HEK293 (cell line): ENCODE results near the gene BAHD1.

Experiments used
- GLIS1 ChIP-seq: fragments of 450-650 bp; formaldehyde crosslinking; IDR thresholded peaks from 2 replicates; pipeline ENCODE4 v1.5.1; 2016; ENCODE audit warnings: missing biosample characterization, missing genetic modification characterization
- TCF7L2 ChIP-seq: IDR thresholded peaks from 2 replicates; pipeline ENCODE4 v1.6.1; 2011; ENCODE audit warnings: low read depth, mild to moderate bottlenecking, inconsistent platforms, low read length, moderate library complexity, borderline replicate concordance
- ZNF404 ChIP-seq: fragments of 450-650 bp; formaldehyde crosslinking; IDR thresholded peaks from 2 replicates; pipeline ENCODE4 v1.5.1; 2017; ENCODE audit warnings: missing biosample characterization, missing genetic modification characterization
- TF ChIP-seq, protein P1 (sequence below): fragments of 450-650 bp; formaldehyde crosslinking; IDR thresholded peaks from 2 replicates; pipeline ENCODE4 v1.5.1; 2016; ENCODE audit warnings: missing biosample characterization, missing genetic modification characterization
- TF ChIP-seq, protein P2 (sequence below): fragments of 450-650 bp; formaldehyde crosslinking; IDR thresholded peaks from 2 replicates; pipeline ENCODE4 v1.5.1; 2016; ENCODE audit warnings: missing biosample characterization, missing genetic modification characterization
- TF ChIP-seq, protein P3 (sequence below): fragments of 450-650 bp; formaldehyde crosslinking; IDR thresholded peaks from 2 replicates; pipeline ENCODE4 v1.5.1; 2016; ENCODE audit warnings: missing biosample characterization, missing genetic modification characterization

DNA sequence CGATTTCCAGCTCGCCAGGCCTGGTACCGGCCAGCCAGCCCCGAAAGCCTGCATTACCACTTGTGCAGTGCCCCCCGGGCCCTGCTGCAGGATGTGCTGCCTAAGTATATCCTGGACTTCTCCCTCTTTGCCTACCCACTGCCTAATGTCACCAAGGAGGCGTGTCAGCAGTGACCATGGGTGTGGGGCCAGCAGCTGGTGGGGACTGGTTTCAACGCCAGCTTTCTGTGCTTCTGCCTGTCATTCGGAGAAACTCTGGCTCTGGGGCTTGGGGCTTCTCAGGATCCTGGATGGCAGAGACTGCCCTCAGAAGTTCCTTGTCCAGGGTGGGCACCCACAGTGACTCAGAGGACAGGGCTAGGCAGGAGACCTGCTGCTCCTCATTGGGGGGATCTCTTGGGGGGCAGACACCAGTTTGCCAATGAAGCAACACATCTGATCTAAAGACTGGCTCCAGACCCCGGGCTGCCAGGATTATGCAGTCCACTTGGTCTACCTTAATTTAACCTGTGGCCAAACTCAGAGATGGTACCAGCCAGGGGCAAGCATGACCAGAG, 31.5 kb downstream of the BAHD1 start:
- TF ChIP-seq, protein P1, sequence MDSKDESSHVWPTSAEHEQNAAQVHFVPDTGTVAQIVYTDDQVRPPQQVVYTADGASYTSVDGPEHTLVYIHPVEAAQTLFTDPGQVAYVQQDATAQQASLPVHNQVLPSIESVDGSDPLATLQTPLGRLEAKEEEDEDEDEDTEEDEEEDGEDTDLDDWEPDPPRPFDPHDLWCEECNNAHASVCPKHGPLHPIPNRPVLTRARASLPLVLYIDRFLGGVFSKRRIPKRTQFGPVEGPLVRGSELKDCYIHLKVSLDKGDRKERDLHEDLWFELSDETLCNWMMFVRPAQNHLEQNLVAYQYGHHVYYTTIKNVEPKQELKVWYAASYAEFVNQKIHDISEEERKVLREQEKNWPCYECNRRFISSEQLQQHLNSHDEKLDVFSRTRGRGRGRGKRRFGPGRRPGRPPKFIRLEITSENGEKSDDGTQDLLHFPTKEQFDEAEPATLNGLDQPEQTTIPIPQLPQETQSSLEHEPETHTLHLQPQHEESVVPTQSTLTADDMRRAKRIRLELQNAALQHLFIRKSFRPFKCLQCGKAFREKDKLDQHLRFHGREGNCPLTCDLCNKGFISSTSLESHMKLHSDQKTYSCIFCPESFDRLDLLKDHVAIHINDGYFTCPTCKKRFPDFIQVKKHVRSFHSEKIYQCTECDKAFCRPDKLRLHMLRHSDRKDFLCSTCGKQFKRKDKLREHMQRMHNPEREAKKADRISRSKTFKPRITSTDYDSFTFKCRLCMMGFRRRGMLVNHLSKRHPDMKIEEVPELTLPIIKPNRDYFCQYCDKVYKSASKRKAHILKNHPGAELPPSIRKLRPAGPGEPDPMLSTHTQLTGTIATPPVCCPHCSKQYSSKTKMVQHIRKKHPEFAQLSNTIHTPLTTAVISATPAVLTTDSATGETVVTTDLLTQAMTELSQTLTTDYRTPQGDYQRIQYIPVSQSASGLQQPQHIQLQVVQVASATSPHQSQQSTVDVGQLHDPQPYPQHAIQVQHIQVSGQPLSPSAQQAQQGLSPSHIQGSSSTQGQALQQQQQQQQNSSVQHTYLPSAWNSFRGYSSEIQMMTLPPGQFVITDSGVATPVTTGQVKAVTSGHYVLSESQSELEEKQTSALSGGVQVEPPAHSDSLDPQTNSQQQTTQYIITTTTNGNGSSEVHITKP (tag by site-specific recombination): no peak
- TF ChIP-seq GLIS1 (no peak), TCF7L2 (no peak), ZNF404 (tag by site-specific recombination) (no peak)
- TF ChIP-seq, protein P2, sequence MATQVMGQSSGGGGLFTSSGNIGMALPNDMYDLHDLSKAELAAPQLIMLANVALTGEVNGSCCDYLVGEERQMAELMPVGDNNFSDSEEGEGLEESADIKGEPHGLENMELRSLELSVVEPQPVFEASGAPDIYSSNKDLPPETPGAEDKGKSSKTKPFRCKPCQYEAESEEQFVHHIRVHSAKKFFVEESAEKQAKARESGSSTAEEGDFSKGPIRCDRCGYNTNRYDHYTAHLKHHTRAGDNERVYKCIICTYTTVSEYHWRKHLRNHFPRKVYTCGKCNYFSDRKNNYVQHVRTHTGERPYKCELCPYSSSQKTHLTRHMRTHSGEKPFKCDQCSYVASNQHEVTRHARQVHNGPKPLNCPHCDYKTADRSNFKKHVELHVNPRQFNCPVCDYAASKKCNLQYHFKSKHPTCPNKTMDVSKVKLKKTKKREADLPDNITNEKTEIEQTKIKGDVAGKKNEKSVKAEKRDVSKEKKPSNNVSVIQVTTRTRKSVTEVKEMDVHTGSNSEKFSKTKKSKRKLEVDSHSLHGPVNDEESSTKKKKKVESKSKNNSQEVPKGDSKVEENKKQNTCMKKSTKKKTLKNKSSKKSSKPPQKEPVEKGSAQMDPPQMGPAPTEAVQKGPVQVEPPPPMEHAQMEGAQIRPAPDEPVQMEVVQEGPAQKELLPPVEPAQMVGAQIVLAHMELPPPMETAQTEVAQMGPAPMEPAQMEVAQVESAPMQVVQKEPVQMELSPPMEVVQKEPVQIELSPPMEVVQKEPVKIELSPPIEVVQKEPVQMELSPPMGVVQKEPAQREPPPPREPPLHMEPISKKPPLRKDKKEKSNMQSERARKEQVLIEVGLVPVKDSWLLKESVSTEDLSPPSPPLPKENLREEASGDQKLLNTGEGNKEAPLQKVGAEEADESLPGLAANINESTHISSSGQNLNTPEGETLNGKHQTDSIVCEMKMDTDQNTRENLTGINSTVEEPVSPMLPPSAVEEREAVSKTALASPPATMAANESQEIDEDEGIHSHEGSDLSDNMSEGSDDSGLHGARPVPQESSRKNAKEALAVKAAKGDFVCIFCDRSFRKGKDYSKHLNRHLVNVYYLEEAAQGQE (tag by site-specific recombination): no peak
- TF ChIP-seq, protein P3, sequence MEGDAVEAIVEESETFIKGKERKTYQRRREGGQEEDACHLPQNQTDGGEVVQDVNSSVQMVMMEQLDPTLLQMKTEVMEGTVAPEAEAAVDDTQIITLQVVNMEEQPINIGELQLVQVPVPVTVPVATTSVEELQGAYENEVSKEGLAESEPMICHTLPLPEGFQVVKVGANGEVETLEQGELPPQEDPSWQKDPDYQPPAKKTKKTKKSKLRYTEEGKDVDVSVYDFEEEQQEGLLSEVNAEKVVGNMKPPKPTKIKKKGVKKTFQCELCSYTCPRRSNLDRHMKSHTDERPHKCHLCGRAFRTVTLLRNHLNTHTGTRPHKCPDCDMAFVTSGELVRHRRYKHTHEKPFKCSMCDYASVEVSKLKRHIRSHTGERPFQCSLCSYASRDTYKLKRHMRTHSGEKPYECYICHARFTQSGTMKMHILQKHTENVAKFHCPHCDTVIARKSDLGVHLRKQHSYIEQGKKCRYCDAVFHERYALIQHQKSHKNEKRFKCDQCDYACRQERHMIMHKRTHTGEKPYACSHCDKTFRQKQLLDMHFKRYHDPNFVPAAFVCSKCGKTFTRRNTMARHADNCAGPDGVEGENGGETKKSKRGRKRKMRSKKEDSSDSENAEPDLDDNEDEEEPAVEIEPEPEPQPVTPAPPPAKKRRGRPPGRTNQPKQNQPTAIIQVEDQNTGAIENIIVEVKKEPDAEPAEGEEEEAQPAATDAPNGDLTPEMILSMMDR (tag by site-specific recombination): no peak
